ENCODE measurements around the gene RTN4IP1.

The RTN4IP1 gene

GRCh38 chr6:106546691-106547414 lies 82.4 kb downstream of the RTN4IP1 start:
- no peak for DNase-seq (ENCODE audit: low spot score)

- peak; percentile 42 for DNase-seq (ENCODE audit: low spot score)
These were observed 83.0 kb downstream of the RTN4IP1 start for GRCh38 chr6:106546261-106546690.

GRCh38 chr6:106540907-106541306 lies 88.4 kb downstream of the RTN4IP1 start:
- no peak for DNase-seq (ENCODE audit: low spot score)

GRCh38 chr6:106540432-106540831 lies 88.9 kb downstream of the RTN4IP1 start:
- DNase-seq (ENCODE audit: low spot score), result no peak

- DNase-seq (ENCODE audit: low spot score), result no peak
These were observed 89.4 kb downstream of the RTN4IP1 start for GRCh38 chr6:106539936-106540335.

- DNase-seq (ENCODE audit: low spot score), result no peak
These were observed 91.2 kb downstream of the RTN4IP1 start for GRCh38 chr6:106538145-106538544.

GRCh38 chr6:106537662-106538061 lies 91.6 kb downstream of the RTN4IP1 start:
- no peak for DNase-seq (ENCODE audit: low spot score)

GRCh38 chr6:106536851-106537250 lies 92.4 kb downstream of the RTN4IP1 start:
- peak; percentile 73 for DNase-seq (ENCODE audit: low spot score)

GRCh38 chr6:106536357-106536756 lies 92.9 kb downstream of the RTN4IP1 start:
- DNase-seq (ENCODE audit: low spot score), result no peak

- DNase-seq (ENCODE audit: low spot score), result no peak
These were observed 94.3 kb downstream of the RTN4IP1 start for GRCh38 chr6:106535012-106535411.

GRCh38 chr6:106534564-106534982 lies 94.7 kb downstream of the RTN4IP1 start:
- DNase-seq (ENCODE audit: low spot score), result peak; percentile 71

- no peak for DNase-seq (ENCODE audit: low spot score)
These were observed 95.3 kb downstream of the RTN4IP1 start for GRCh38 chr6:106534004-106534403.

GRCh38 chr6:106533054-106533453 lies 96.2 kb downstream of the RTN4IP1 start:
- DNase-seq (ENCODE audit: low spot score), result no peak

GRCh38 chr6:106530502-106530901 lies 98.8 kb downstream of the RTN4IP1 start:
- DNase-seq (ENCODE audit: low spot score), result no peak

- DNase-seq (ENCODE audit: low spot score), result no peak
These were observed 99.3 kb downstream of the RTN4IP1 start for GRCh38 chr6:106530026-106530425.

GRCh38 chr6:106529438-106529837 lies 99.9 kb downstream of the RTN4IP1 start:
- DNase-seq (ENCODE audit: low spot score), result no peak

GRCh38 chr6:106528521-106528920 lies 100.8 kb downstream of the RTN4IP1 start:
- no peak for DNase-seq (ENCODE audit: low spot score)

- no peak for DNase-seq (ENCODE audit: low spot score)
These were observed 101.3 kb downstream of the RTN4IP1 start for GRCh38 chr6:106527979-106528378.

GRCh38 chr6:106527117-106527516 lies 102.2 kb downstream of the RTN4IP1 start:
- no peak for DNase-seq (ENCODE audit: low spot score)

- DNase-seq (ENCODE audit: low spot score), result no peak
These were observed 103.4 kb downstream of the RTN4IP1 start for GRCh38 chr6:106525882-106526275.

GRCh38 chr6:106525107-106525881 lies 104.0 kb downstream of the RTN4IP1 start:
- no peak for DNase-seq (ENCODE audit: low spot score)

GRCh38 chr6:106522562-106523250 lies 106.6 kb downstream of the RTN4IP1 start:
- no peak for DNase-seq (ENCODE audit: low spot score)
